ENCODE data around the gene LRRC28.

DNA sequence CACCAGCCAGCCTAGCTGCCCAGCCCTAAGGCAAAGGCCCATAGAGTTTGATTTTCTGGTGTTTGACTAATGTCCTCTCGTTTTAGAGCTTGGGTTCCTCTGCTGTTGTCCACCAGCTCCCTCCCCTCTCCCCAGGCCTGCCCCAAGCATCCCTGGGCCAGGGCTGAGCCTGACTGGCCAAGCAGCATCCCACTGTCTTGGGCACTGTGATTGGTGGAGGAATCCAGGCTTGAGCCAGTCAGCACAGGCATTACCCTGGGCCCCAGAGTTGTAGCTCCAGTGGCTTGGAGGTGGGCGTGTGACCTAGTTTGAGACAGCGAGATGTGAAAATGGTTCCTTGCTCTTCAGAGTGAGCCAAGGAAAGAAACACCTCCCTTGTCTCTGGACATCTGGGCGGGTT is 159.2 kb downstream of the LRRC28 start:
- TF ChIP-seq GATA2 (IDR thresholded peaks at IDR 0.05; ENCODE audit: low read depth, low read length), result no peak
- no peak for TF ChIP-seq GATA3 (IDR thresholded peaks at IDR 0.05; ENCODE audit: low read depth, low read length)

All from SH-SY5Y (cell line).